GM18909 (cell line): ENCODE results near the gene RALGDS.
"Not testable (repeated sequence)": the region's sequence is repeated elsewhere in the genome, so short reads cannot be mapped to it uniquely, and the experiment has no call there.

ENCODE experiments used
- ATAC-seq: cut with Tn5 transposase; IDR thresholded peaks from one replicate; pipeline ENCODE4 v1.9.1; 2021; ENCODE audit warnings: mild to moderate bottlenecking; ENCODE audit not compliant: unreplicated experiment, poor library complexity

Gene RALGDS

GRCh38 chr9:133121198-133121914, at the start of gene RALGDS:
TSS of gene RALGDS (minus strand) at chr9:133121240. CDS start at chr9:133121154, 86 bp downstream.
- ATAC-seq: peak; percentile 65

GRCh38 chr9:133170716-133171115, 49.7 kb upstream of the RALGDS start:
- no peak for ATAC-seq

GRCh38 chr9:133169687-133170086, 48.6 kb upstream of the RALGDS start:
- not testable (repeated sequence) for ATAC-seq

- ATAC-seq: no peak
These were observed 48.1 kb upstream of the RALGDS start for GRCh38 chr9:133169102-133169501.

- no peak for ATAC-seq
These were observed 47.4 kb upstream of the RALGDS start for GRCh38 chr9:133168432-133168831.

- ATAC-seq: no peak
These were observed 46.7 kb upstream of the RALGDS start for GRCh38 chr9:133167769-133168168.

DNA sequence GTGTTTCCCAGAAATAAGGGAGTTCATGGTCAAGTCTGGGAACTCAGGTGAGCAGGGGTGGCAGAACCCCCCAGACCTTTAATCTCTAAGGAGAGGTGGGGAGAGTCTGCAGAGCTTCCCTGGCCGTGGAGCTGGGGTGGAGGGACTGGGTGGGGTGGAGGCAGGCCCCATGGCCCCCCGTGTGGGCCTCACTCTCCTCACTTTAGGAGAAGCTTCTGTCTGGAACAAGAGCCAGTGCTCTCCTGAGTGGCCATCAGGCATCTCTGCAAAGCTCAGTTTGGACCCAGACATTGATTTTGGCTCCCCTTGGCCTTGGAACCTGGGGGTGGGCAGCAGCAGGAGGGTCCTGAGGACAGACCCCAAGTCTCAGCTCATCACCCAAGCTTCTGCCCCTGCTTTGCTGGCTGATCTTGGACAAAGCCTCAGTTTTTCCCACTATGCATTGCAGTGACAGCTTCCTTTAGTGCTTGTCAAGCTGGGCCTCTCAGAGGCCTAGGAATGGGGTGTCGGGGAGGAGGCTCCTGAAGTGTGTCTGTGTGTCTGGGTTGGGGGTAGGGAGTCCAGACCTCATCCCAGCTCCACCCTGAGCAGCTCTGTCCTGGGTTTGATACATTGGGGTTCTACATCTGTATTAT, 46.2 kb upstream of the RALGDS start:
- no peak for ATAC-seq

DNA sequence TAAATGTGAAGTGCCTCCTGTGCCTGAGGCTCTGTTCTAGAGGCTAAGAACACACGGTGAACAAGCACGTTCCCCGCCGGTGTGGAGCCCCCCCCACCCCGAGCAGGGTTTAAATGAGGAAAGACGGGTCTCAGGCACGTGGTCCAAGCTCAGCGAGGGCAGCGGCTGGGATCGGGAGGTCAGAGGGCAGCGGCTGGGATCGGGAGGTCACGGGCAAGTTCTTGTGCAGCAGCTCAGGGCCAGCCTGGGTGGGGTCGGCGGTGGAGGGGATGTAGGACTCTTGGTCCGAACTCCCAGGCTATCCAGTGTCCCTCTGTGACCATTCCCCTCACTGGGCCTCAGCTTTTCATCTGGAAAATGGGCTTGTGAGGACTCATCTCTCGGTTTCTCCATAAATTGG, 45.4 kb upstream of the RALGDS start:
- ATAC-seq: no peak

- no peak for ATAC-seq
These were observed 44.4 kb upstream of the RALGDS start for GRCh38 chr9:133165452-133165730.

DNA sequence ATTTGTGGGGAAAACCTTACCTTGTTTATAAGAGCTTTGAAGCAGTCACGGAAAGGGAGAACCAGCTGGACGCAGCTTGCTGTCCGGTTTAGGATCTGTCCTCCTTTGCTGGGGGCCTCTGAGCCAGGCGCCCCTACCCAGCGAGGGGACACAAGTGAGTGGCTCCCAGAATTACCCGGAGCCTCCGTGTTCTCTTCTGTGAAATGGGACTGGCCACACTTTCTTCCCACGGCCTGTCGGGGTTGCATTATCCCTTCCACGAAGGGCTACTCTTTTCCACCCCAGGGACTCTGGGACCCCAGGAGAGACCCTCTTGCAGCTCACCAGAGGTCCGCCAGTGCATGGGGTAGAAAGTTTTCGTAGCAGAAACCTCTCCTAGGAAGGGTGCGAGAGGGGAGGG, 43.2 kb upstream of the RALGDS start:
- no peak for ATAC-seq

- no peak for ATAC-seq
These were observed 42.6 kb upstream of the RALGDS start, which contains the start of gene GBGT1 for GRCh38 chr9:133163504-133164172. TSS of gene GBGT1 (minus strand) at chr9:133163914. CDS start at chr9:133162412, 1,502 bp downstream.

- no peak for ATAC-seq
These were observed 41.9 kb upstream of the RALGDS start for GRCh38 chr9:133162861-133163503.

GRCh38 chr9:133161547-133161950, 40.5 kb upstream of the RALGDS start:
- no peak for ATAC-seq

DNA sequence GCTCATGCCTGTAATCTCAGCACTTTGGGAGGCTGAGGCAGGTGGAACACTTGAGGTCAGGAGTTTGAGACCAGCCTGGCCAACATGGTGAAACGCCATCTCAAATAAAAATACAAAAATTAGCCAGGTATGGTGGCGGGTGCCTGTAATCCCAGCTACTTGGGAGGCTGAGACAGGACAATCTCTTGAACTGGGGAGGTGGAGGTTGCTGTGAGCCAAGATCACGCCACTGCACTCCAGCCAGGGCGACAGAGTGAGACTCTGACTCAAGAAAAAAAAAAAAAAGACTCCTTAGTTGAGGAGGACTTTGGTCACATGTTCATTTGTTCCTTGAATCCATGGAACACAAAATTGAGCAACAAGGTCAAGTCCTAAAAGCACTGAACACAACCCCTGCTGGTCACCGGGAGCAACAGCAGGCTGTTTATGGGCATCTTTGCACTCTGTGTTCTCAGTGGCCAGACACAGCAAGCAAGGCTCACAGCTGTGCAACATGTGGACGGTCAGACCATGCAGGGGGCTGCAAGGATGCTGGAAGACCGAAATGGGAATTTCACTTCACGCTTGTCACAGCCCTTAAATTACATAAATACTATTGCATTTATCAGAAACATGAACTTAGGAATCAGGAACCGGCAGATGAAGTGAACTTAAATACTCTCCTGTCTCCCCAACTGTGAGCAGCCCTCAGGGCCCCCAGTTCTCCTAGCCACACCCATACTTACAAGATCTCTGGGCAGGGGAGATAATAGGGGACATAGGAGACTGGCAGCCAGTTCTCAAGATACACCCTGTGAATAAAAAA, 39.9 kb upstream of the RALGDS start:
- ATAC-seq: no peak

- no peak for ATAC-seq
These were observed 37.7 kb upstream of the RALGDS start for GRCh38 chr9:133158695-133159094.

GRCh38 chr9:133155156-133155555, 34.1 kb upstream of the RALGDS start:
- no peak for ATAC-seq

- no peak for ATAC-seq
These were observed 33.3 kb upstream of the RALGDS start for GRCh38 chr9:133154097-133154989.

DNA sequence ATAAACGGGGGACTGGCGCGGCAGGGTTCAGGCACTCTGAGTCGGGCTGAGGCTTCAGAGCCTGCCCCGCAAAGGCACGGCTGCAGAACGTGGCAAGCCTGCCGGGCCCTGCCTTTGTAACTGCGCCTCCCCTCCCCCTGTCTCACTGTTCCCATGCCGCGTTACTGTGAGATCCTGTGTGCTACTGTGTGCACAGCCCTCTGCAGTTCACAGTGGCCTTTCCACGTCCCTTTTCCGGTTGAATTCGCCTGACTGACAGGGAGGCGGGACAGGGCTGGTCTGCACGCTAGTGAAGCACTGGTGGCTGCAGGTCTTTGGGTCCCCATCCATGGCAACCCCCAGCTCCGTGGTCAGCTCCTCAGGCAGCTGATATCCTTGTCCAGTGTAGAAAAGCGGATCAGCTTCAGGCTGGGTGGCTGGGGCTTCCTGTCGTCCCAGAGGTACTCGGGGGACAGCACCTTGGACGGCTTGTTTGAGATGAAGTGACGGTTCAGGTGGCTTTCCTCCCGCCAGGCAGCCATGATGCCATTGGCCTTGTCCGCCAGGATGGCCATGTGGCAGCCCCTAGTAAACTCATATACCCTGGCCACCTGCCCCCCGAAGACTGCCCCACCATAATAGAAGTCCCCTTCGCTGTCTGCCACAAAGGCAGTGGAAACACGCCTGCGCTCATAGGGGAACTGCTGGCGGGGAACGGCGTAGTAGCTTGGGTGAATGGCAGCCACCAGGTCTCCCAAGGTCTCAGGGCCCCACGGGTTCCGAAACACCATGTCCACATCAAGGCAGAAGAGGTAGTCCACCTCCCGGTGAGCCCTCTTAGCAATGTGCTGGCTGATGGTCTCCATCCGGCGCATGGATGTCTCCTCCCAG, 32.4 kb upstream of the RALGDS start:
- no peak for ATAC-seq
